UCSD-AML1 (cell line): ENCODE data around the gene RCAN2.
A peak's percentile ranks its signal among the peaks of the same experiment; 100 is the strongest.

Experiments used
- DNase-seq: peaks from one replicate; lab custom pipeline; 2025; ENCODE audit not compliant: unreplicated experiment; lab: John Stamatoyannopoulos, UW

The RCAN2 gene

DNA sequence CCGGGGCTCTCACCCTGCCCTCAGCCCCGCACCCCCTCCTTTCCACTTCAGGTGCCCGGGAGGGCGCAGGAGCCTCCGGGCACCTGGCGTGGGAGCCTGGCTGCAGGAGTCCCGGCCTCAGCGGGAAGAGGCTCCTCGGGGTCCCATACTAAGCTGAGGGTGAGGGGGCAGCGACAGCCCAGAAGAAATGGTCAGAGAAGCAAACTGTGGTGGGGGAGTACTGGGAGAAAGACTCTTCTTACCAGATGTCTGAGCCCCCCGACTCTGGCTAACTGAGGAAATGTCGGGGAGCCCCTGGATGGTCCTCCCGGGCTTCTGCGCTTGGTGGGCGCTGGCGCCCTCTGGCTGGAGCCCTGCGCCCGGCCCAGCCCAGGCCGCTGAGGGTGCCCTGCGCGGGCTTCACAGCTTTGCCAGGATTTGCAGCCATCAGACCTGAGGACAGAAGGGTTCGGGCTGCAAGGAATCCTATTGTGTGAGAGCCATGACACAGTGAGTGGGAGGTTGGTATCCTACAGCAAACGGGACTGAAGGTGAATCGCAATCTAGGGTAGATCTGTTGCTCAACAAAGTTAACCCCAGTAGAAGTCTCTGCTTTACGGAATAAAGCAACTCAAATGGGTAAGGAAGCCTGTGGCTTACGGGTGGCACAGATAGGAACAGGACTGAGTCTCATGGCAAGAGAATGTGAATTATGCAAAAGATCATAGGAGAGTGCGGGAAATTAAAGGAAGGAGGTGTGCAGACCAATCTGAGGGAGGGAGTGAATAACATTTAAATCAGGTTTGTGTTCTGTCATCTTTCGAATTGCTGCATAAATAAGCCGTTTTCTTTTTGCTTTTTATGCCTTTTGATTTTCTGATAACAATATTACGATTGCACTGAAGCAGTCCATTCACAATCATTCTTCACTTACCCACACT lies 639 bp upstream of the RCAN2 start:
- peak; percentile 12 for DNase-seq

DNA sequence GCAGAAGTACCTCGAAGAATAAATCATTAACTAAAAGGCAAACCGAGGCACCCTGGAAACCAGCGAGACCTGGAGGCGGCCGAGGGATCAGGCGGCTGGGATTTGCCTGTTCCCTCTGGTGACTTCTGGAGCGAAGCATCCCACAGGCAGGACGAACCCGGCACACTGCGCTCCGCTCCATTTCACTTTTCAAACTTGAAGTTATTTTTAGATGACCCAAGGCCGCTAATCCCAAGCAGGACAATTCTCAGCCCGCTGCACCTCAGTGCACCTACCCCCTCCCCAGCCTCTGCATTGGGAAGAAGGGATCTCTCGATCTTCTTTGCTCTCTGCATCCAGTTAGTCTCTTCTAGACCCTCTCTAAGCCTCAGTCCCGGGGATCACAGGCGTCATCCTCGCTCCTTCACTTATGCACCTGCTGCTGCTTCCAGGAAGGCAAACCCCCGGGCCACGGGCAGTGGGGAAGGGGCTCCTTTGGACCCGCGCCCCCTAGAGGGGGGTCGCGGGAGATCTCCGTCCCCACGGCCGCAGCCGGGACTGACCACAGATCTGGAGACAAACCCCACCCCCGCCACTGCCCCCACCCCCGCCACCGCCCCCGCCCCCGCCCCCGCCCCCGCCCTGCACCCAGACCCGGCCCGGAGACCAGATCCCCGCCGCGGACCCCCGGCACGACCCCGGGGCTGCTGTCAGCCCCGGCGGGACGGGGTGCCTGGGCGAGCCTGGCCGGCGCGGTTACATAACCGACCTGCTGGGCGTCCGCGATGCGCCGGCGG lies 636 bp downstream of the RCAN2 start:
- no peak for DNase-seq

DNA sequence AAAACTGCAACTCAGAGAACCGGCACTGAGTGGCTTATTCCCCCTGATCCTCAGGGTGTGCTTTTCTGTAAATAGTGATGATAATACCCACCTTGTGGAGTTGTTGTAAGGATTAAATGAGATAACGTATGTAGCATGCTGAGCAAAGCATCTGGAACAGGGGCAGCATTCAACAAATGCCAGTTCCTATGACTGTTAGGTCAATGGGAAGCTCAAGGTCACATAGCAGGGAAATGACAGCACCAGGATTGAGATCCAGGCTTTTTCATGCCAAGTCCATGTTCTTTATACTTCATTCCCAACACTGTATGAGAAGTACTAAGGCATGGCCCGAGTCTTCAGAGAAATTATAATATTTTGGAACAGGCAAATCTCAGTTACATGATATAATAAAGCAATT lies 5.1 kb downstream of the RCAN2 start:
- DNase-seq, result no peak

GRCh38 chr6:46484081-46484820 lies 7.0 kb downstream of the RCAN2 start:
- DNase-seq, result no peak

GRCh38 chr6:46476301-46476700 lies 14.9 kb downstream of the RCAN2 start:
- no peak for DNase-seq

DNA sequence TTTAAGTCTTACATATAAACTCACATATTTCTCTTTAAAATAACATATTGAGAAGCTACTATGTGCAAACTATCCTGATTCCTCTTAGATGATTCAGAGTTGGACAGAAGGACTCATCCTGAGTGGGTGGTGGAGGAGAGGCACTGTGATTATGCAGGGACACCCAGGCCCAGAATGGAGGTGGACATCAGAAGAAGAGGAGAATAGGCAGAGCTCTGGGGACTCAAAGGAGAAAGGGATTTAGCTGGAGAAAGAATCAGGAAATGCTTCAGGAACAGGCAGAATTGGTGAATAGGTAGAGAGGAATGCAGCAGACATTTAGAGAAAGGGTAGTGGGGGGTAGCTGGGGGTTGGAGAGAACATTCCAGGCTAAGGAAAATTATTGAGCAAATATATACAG lies 17.4 kb downstream of the RCAN2 start:
- DNase-seq, result no peak

GRCh38 chr6:46472243-46472642 lies 19.0 kb downstream of the RCAN2 start:
- no peak for DNase-seq

DNA sequence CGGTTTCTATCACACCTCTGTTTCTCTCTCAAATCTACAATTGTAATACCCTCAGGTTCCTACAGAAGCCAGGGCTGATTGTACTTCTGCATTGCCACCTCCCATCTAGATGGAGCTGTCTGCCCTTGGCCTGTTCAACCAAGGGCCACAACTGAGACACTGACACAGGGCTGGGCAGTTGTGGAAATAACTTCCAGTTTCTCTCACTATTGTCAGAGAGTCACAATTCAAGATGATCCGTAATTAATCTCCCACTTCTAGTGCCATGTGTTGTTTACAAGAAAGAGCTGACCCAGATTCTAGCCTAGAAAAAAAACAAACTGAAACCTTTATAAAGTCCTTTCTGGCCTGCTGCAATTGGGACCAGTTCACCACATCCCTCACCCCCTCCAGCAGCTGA lies 22.2 kb downstream of the RCAN2 start:
- DNase-seq, result no peak

- DNase-seq, result no peak
Measured at GRCh38 chr6:46468403-46469010, 22.7 kb downstream of the RCAN2 start.

- DNase-seq, result no peak
Measured at GRCh38 chr6:46466570-46466969, 24.7 kb downstream of the RCAN2 start.

- DNase-seq, result no peak
Measured at GRCh38 chr6:46465294-46466165, 25.7 kb downstream of the RCAN2 start.

- DNase-seq, result no peak
Measured at GRCh38 chr6:46456297-46456696, 35.0 kb downstream of the RCAN2 start.

DNA sequence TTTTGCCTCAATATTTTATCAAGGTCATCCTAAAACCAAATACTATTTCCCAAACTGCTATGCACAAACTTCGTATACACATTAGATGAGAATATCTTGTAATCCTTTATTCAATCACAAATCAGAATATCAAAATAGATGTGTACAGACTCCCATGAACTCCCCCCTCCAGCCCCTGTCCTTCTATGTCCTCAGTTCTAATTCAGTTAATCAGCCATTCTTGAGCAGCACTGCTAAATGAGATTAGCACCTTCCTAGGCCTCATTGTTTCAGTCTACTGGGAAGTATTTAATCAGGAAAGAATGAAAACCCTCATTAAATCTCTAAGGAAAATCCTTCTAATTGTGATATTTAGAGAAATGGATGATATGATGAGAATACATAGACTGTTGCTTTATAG lies 36.6 kb downstream of the RCAN2 start:
- no peak for DNase-seq

- DNase-seq, result no peak
Measured at GRCh38 chr6:46453741-46454316, 37.4 kb downstream of the RCAN2 start.

GRCh38 chr6:46453216-46453615 lies 38.0 kb downstream of the RCAN2 start:
- no peak for DNase-seq

DNA sequence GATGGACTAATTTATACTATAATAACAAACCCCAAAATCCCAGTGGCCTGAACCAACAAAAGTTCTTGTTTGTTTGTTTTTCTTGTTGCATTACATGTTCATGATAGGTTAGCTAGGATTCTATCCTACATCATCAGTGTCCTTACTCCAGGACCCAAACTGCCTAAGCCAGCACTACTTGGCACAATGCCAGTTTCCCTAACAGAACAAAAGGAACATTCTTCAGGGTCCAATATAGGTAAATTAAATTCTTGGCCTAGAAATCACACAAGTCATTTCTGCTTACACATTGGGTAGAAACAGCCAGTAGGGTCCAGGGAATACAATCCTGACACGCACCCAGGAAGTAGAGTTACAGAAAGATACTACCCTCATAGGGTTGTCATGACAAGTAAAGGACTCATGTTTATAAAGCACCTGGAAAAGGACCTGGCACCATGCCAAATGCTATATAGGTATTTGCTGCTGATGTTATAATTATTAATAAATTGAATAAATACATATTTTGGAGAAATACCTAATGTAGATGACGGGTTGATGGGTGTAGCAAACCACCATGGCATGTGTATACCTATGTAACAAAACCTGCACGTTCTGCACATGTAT lies 38.8 kb downstream of the RCAN2 start:
- no peak for DNase-seq

DNA sequence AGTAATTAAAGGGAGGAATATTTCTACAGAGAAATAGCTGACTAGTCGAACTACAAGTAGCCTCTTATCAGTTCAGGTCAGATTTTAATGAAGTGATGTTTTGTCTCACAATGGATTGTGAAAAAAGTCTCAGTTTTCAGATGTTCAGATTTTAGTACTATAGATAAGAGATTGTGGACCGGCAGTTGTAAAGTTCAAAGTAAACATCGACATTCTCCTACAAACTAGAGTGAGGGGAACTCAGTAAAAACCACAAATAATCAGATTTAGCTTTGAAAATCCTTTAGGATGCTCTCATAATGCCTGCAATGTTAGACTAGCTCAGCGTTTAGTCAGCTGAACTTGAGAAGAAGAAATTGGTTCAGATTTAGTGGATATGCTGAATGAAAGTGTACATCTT lies 39.9 kb downstream of the RCAN2 start:
- no peak for DNase-seq

GRCh38 chr6:46444772-46445454 lies 46.3 kb downstream of the RCAN2 start:
- DNase-seq, result no peak

DNA sequence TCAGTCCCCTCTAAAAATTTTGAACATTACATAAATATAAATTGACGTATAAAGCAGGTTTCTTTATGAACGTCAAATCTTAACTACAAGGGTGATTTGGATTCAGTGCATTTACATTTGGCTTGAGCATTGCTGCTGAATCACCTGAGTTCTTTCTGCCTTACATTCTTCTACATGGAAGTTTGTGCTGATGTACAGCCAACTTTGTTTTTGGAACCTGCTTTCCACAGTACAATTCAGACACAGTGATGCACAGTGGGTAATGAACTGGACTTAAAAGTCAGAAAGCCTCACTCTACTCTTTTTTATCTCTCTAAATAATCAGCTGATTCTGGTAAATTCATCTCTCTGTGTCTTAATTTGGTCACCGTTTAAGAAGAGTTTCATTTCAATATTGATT lies 47.6 kb downstream of the RCAN2 start:
- no peak for DNase-seq
